Uterus (tissue), 4 donors: ENCODE data around the gene OR51S1. TPM values are rescaled to one million over a fixed set of nuclear protein-coding genes. Genes with fewer than 3 reads are reported as not detected.
"Not testable (repeated sequence)": the region's sequence is repeated elsewhere in the genome, so short reads cannot be mapped to it uniquely, and the experiment has no call there.

Experiments used
- DNase-seq, 2 donors: peaks; one replicate each; pipeline ENCODE4 v3.0.0-alpha.2; 2019 to 2020
- H3K27ac ChIP-seq, 2 donors: fragments of 200-600 bp; sonication (generic); 1 replicate in 1 of 2; 2 replicates in 1 of 2; pipeline ENCODE4 v1.5.1; 2016 to 2018
- H3K27me3 ChIP-seq, 2 donors: fragments of 200-600 bp; sonication (generic); one replicate each; pipeline ENCODE4 v1.5.1; 2018 to 2019; ENCODE audit warnings: control low read depth in 1 of 2
- H3K36me3 ChIP-seq, 2 donors: fragments of 200-600 bp; sonication (generic); one replicate each; pipeline ENCODE4 v1.5.1; 2019; ENCODE audit warnings: control low read depth in 1 of 2
- H3K4me1 ChIP-seq, 2 donors: fragments of 200-600 bp; sonication (generic); one replicate each; pipeline ENCODE4 v1.5.1; 2018 to 2019; ENCODE audit warnings: control low read depth in 1 of 2
- H3K4me3 ChIP-seq, 2 donors: fragments of 200-600 bp; sonication (generic); 1 replicate in 1 of 2; 2 replicates in 1 of 2; pipeline ENCODE4 v1.5.1; 2018 to 2019; ENCODE audit warnings: mild to moderate bottlenecking in 1 of 2
- H3K9me3 ChIP-seq, 2 donors: fragments of 200-600 bp; sonication (generic); one replicate each; pipeline ENCODE4 v1.5.1; 2019; ENCODE audit warnings: control low read depth in 1 of 2
- CTCF ChIP-seq, 4 experiments: fragments of 200-600 bp in 2 of 4; fragments of 450-650 bp in 2 of 4; sonication (generic) in 2 of 4; IDR thresholded peaks; one replicate each; pipeline ENCODE4 v1.5.1; 2016 to 2019; ENCODE audit warnings: antibody characterized with exemption in 4 of 4, mild to moderate bottlenecking in 2 of 4, moderate library complexity in 1 of 4
- POLR2A ChIP-seq, 2 donors: fragments of 450-650 bp; IDR thresholded peaks; one replicate each; pipeline ENCODE4 v1.6.1; 2016; ENCODE audit warnings: antibody characterized with exemption in 2 of 2, mild to moderate bottlenecking in 1 of 2, moderate library complexity in 1 of 2
- intact Hi-C: fragments of 100-400 bp; cut with DNase I; formaldehyde crosslinking; loops from one replicate; pipeline ENCODE4 v1.15.1; 2023; ENCODE audit warnings: low total_unique reads
- total RNA-seq, 4 donors: library from RNA; depleted of rRNA in 3 of 4; stranded (reverse); fragments of >200 nt in 3 of 4; gene quantifications; one replicate each; pipeline versions ENCODE4 v1.1.0 to v1.2.4, GENCODE V29; 2014 to 2023
- donor health status: DM: yes; HTN: yes; CAD: no.

Gene OR51S1
- total RNA-seq, 4 donors from 2014 or later, result not detected

- DNase-seq, result no peak
- no peak overlapping the region for H3K27ac ChIP-seq
- H3K4me3 ChIP-seq, result no peak overlapping the region
- no peaks in the 10 kb centered on the region for H3K27me3 ChIP-seq
- H3K36me3 ChIP-seq, result no peaks in the 10 kb centered on the region
- no peaks in the 10 kb centered on the region for H3K9me3 ChIP-seq
- no peak for TF ChIP-seq CTCF (IDR thresholded peaks at IDR 0.05)
- H3K4me1 ChIP-seq, result no peaks in the 10 kb centered on the region
- intact Hi-C loops, result no loop called here
Observed at GRCh38 chr11:4809246-4809645, 39.8 kb downstream of the OR51S1 start.

GRCh38 chr11:4808476-4808875 lies 40.5 kb downstream of the OR51S1 start:
- no peak for DNase-seq
- TF ChIP-seq CTCF (IDR thresholded peaks at IDR 0.05) (no peak), POLR2A (IDR thresholded peaks at IDR 0.05) (no peak)
- Histone ChIP-seq H3K4me3 (no peak overlapping the region), H3K27me3 (no peaks in the 10 kb centered on the region), H3K27ac (no peak overlapping the region), H3K4me1 (no peaks in the 10 kb centered on the region), H3K9me3 (no peaks in the 10 kb centered on the region), H3K36me3 (no peaks in the 10 kb centered on the region)
- intact Hi-C loops, result no loop called here

GRCh38 chr11:4804280-4804679 lies 44.7 kb downstream of the OR51S1 start, which contains the start of gene OR52R1:
TSS of gene OR52R1 (minus strand) at chr11:4804380. CDS start at chr11:4804380, 0 bp downstream.
- H3K4me3 ChIP-seq, result no peak within 1 kb of the TSS
- DNase-seq, result no peak
- intact Hi-C loops, result no loop called here
- H3K36me3 ChIP-seq, result no peaks in the 10 kb centered on the region
- no peaks in the 10 kb centered on the region for H3K27me3 ChIP-seq
- no peaks in the 10 kb centered on the region for H3K4me1 ChIP-seq
- H3K27ac ChIP-seq, result no peak within 1 kb of the TSS
- TF ChIP-seq CTCF (IDR thresholded peaks at IDR 0.05), result no peak
- no peak for TF ChIP-seq POLR2A (IDR thresholded peaks at IDR 0.05)
- no peaks in the 10 kb centered on the region for H3K9me3 ChIP-seq

GRCh38 chr11:4801316-4801715 lies 47.7 kb downstream of the OR51S1 start:
- H3K27me3 ChIP-seq, intact Hi-C loops, H3K9me3 ChIP-seq, H3K27ac ChIP-seq, H3K36me3 ChIP-seq, H3K4me1 ChIP-seq, DNase-seq, H3K4me3 ChIP-seq: not testable (repeated sequence)

GRCh38 chr11:4798427-4799183 lies 50.4 kb downstream of the OR51S1 start:
- intact Hi-C loops, result no loop called here
- H3K4me1 ChIP-seq, result no peaks in the 10 kb centered on the region
- no peaks in the 10 kb centered on the region for H3K36me3 ChIP-seq
- no peak for DNase-seq
- no peak overlapping the region for H3K27ac ChIP-seq
- no peaks in the 10 kb centered on the region for H3K27me3 ChIP-seq
- H3K9me3 ChIP-seq, result no peaks in the 10 kb centered on the region
- no peak for TF ChIP-seq CTCF (IDR thresholded peaks at IDR 0.05)
- TF ChIP-seq POLR2A (IDR thresholded peaks at IDR 0.05), result no peak
- H3K4me3 ChIP-seq, result no peak overlapping the region

Other genes starting within 250 kb of the OR51S1 start
- gene TRIM68, start 241.0 kb downstream of the OR51S1 start, total RNA-seq, result 10 to 100 TPM in 3 of 4 donors, 1 to 10 TPM in 1; 9.0 to 22.7 (median 13.3) TPM
- not detected for gene OR51D1, start 211.7 kb downstream of the OR51S1 start, total RNA-seq
- 1 to 10 TPM in 2 of 4 donors, under 1 TPM in 1, not detected in 1; 0.26 to 1.4 (median 1.0) TPM for gene OR51E1, start 205.2 kb downstream of the OR51S1 start, total RNA-seq
- gene OR51E2, start 151.4 kb downstream of the OR51S1 start, total RNA-seq, result 1 to 10 TPM in 1 of 4 donors, under 1 TPM in 3; 0.26 to 1.8 (median 0.49) TPM
- not detected for gene MMP26, start 144.4 kb downstream of the OR51S1 start, total RNA-seq
- not detected for gene OR51F1, start 79.3 kb downstream of the OR51S1 start, total RNA-seq
- gene OR52R1, start 44.8 kb downstream of the OR51S1 start, total RNA-seq, result not detected
- gene OR51F2, start 27.9 kb downstream of the OR51S1 start, total RNA-seq, result not detected
- not detected for gene OR51T1, start 32.7 kb upstream of the OR51S1 start, total RNA-seq
- not detected for gene OR51A7, start 54.6 kb upstream of the OR51S1 start, total RNA-seq
- gene OR51G2, start 70.1 kb upstream of the OR51S1 start, total RNA-seq, result not detected
- not detected for gene OR51G1, start 75.1 kb upstream of the OR51S1 start, total RNA-seq
- not detected for gene OR51A4, start 98.4 kb upstream of the OR51S1 start, total RNA-seq
- gene OR51A2, start 106.5 kb upstream of the OR51S1 start, total RNA-seq, result not detected
- gene OR51L1, start 145.6 kb upstream of the OR51S1 start, total RNA-seq, result not detected
- gene OR52J3, start 197.3 kb upstream of the OR51S1 start, total RNA-seq, result not detected
- not detected for gene OR52E2, start 210.4 kb upstream of the OR51S1 start, total RNA-seq
- gene OR52E1, start 220.4 kb upstream of the OR51S1 start, total RNA-seq, result not detected